GM12874 (cell line): ENCODE results near the gene SLCO4A1.

Experiments
- CTCF ChIP-seq: IDR thresholded peaks from 2 replicates; pipeline ENCODE4 v1.5.1; 2011; ENCODE audit warnings: low read depth, mild to moderate bottlenecking, control low read depth, low read length, moderate library complexity; ENCODE audit not compliant: insufficient read depth

The SLCO4A1 gene

GRCh38 chr20:62638055-62638570 lies 4.2 kb upstream of the SLCO4A1 start:
- no peak for TF ChIP-seq CTCF

GRCh38 chr20:62638679-62639406 lies 3.5 kb upstream of the SLCO4A1 start:
- no peak for TF ChIP-seq CTCF

- no peak for TF ChIP-seq CTCF
Measured at GRCh38 chr20:62639765-62640164, 2.5 kb upstream of the SLCO4A1 start.

GRCh38 chr20:62640870-62641269 lies 1.4 kb upstream of the SLCO4A1 start:
- TF ChIP-seq CTCF: no peak

- no peak for TF ChIP-seq CTCF
Measured at GRCh38 chr20:62641321-62642050, 817 bp upstream of the SLCO4A1 start.

GRCh38 chr20:62642666-62643520 lies 590 bp downstream of the SLCO4A1 start:
- TF ChIP-seq CTCF: no peak
